RKO (cell line): ENCODE measurements around the gene CDH6.

Experiments used
- DNase-seq: peaks from one replicate; pipeline ENCODE4 v3.0.0-alpha.2; 2016; ENCODE audit warnings: low spot score

The CDH6 gene

GRCh38 chr5:31377274-31377946 is 183.9 kb downstream of the CDH6 start:
- DNase-seq, result no peak

- DNase-seq, result no peak
Measured at GRCh38 chr5:31378136-31378535, 184.7 kb downstream of the CDH6 start.
